GM19328 (cell line): ENCODE measurements around the gene LEMD2.
"Not testable (repeated sequence)": the region's sequence is repeated elsewhere in the genome, so short reads cannot be mapped to it uniquely, and the experiment has no call there.

Experiments
- ATAC-seq: cut with Tn5 transposase; IDR thresholded peaks from one replicate; pipeline ENCODE4 v1.9.1; 2021; ENCODE audit warnings: mild to moderate bottlenecking, moderate library complexity; ENCODE audit not compliant: unreplicated experiment

Gene LEMD2

GRCh38 chr6:33788694-33789549, at the start of gene LEMD2:
Gene LEMD2 (minus strand): TSS chr6:33789130. CDS start chr6:33789116, 14 bp downstream.
- peak; percentile 79 for ATAC-seq

- no peak for ATAC-seq
Observed at GRCh38 chr6:33837971-33838665, 49.2 kb upstream of the LEMD2 start.

GRCh38 chr6:33836806-33837469, 48.0 kb upstream of the LEMD2 start:
- no peak for ATAC-seq

- no peak for ATAC-seq
Observed at GRCh38 chr6:33834401-33835392, 45.8 kb upstream of the LEMD2 start.

- no peak for ATAC-seq
Observed at GRCh38 chr6:33833599-33833998, 44.7 kb upstream of the LEMD2 start.

- not testable (repeated sequence) for ATAC-seq
Observed at GRCh38 chr6:33832831-33833230, 43.9 kb upstream of the LEMD2 start.

- not testable (repeated sequence) for ATAC-seq
Observed at GRCh38 chr6:33831725-33832124, 42.8 kb upstream of the LEMD2 start.

- no peak for ATAC-seq
Observed at GRCh38 chr6:33830635-33831240, 41.8 kb upstream of the LEMD2 start.

- no peak for ATAC-seq
Observed at GRCh38 chr6:33828764-33829731, 40.1 kb upstream of the LEMD2 start.

- ATAC-seq = no peak
Observed at GRCh38 chr6:33828452-33828763, 39.5 kb upstream of the LEMD2 start.

- no peak for ATAC-seq
Observed at GRCh38 chr6:33827546-33828451, 38.9 kb upstream of the LEMD2 start.

- no peak for ATAC-seq
Observed at GRCh38 chr6:33826537-33826936, 37.6 kb upstream of the LEMD2 start.

- ATAC-seq = no peak
Observed at GRCh38 chr6:33824461-33825154, 35.7 kb upstream of the LEMD2 start.

- ATAC-seq = no peak
Observed at GRCh38 chr6:33823806-33824205, 34.9 kb upstream of the LEMD2 start.

GRCh38 chr6:33822575-33823395, 33.9 kb upstream of the LEMD2 start:
- ATAC-seq = no peak

GRCh38 chr6:33820784-33821520, 32.0 kb upstream of the LEMD2 start:
- no peak for ATAC-seq
